Stimulated activated CD4-positive, alpha-beta T cell treated with anti-CD3 and anti-CD28 coated beads, Interleukin-15, amount 100 ng/mL, for 24 hours (primary cell): Measurements from ENCODE around the gene TNRC6C.
"Not testable (repeated sequence)": the region's sequence is repeated elsewhere in the genome, so short reads cannot be mapped to it uniquely, and the experiment has no call there.

Experiments used
- DNase-seq: peaks from one replicate; pipeline ENCODE4 v3.0.0-alpha.2; 2020

TNRC6C gene

DNA sequence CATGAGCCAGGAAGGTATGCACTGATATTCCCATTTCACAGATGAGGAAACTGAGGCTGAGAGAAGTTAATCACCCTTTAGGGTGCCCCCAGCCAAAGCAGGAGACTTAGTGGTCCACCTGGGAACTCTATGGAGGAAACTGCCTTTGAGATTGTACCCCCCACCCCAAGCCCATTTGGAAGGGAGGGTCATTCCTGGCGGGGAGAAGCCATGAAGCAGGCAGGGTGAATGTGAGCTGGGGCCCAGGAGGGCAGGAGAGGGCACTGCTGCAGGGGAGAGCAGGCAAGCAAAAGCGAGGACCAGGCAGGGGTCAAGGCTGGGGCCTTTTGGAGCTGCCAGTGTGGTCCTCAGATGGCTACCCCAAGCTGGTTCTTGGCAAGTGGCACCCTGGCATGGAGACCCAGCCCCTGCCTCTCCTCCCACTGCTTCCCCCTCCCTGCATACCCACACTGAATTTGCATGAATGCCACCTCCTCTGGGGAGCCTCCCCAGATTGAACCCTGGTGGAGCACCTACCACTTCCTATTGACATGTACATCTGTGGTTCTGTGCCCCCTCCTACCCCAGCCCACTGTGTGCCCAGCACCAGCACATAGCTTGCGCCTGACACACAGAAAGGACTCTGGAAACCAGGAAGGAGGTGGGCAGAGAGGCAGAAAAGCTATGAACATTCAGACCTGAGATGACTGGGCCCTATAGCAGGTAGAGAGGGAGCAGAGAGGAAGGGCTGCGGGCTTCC lies 171.0 kb downstream of the TNRC6C start:
- peak; percentile 44 for DNase-seq

DNA sequence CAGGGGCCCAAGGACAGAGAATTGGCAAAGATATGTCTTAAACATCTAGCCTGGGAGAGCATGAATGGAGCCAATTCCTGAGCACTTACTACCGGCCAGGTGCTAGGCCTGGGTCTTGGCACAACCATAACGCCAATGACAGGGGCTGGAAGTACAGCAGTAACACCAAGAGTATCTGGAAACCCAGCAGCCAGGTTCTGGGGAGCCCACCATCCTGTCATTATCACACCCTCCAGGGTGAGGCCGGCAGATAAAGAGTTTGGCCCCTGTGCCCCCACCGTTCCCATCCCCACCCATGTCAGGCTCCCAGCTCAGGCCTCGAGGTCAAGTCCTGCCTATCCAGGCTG lies 171.6 kb downstream of the TNRC6C start:
- no peak for DNase-seq

DNA sequence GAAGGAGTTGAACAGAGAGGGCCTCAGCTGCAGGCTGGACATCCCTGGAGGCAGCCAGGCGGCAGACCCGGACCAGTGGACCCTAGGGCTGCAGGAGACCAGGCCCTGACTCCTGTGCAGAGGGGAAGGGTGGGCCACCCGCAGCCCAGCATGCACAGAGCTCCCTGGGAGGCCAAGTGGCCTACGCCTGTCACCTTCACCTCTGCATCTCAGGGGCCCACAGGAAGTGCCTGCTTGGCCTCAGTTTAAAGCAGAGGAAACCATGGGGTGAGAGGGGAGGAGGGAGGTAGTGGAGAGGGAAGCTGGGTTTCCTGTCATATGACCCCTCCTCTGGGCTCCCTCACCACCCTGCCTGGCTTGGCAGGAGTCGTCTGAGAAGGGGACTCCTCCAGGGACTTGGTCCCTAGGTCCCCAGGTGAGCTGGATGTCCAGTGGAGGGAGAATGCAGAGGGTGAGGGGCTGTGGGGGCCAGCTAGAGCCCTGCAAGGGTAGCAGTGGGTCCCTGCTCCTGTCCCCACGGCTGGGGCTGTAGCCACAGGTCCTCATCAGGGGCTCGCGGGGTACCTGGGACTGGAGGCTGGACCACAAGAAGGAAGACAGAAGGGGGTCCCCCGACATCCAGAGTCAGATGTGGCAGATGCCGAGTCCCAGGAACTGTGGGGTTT lies 172.1 kb downstream of the TNRC6C start, which contains the start of gene TMC8:
TMC8 (plus strand) TSS at position 335 of the 665 bp plus-strand sequence. CDS start 818 bp downstream, outside the sequence.
- DNase-seq = peak; percentile 83

DNA sequence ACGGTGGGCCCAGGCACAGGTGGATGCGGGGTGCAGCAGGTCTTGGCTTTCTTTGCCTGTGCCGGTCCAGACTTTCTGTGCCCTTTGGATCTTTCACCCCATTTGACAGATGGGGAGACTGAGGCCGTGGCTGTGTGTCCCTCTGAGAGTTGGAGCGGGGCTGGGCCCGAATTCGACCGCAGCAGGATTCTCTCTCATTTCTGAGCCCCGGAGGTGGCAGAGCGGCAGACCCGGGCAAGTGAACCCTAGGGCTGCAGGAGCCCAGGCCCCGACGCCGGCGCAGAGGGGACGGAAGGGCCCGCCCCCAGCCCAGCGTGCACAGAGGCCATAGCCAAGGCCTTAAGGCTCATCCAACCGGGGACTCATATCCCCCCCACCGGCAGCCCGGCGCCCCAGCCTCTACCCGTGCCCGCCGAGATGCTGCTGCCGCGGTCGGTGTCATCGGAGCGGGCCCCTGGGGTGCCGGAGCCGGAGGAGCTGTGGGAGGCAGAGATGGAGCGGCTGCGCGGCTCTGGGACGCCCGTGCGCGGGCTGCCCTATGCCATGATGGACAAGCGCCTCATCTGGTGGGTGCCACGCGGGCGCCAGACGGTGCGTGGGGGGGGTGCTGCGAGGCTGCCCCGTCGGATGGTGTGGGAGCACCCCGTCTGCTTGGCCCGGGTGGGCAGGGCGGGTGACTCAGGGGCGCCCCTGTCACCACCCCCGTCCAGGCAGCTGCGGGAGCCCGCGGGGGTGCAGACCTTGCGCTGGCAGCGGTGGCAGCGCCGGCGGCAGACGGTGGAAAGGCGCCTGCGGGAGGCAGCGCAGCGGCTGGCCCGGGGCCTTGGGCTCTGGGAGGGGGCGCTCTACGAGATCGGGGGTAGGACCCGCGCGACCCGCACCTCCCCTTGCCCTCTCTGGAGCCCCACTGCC lies 172.9 kb downstream of the TNRC6C start:
- DNase-seq = peak; percentile 69

DNA sequence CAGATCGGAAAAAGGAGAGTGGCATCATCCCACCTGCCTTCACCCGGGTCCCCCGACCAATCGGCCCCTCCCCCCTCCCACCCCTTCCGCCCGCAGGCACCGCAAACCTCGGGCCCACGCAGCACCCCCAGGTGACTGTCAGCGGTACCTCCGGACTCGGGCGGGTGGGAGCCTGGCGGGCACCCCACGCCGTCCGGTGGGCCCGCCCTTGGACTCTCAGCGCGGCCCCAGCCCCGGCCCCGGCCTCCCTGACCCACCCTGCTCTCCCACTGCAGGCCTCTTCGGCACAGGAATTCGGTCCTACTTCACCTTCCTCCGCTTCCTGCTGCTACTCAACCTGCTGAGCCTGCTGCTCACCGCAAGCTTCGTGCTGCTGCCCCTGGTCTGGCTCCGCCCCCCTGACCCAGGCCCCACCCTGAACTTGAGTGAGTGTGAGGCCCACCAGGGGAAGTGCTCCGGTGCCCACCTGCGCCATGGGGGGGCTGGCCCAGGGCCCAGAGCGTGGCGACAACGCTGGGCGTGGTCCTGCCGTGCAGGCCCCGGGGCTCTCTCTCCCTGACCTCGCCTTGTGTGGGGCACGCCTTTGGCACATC lies 173.7 kb downstream of the TNRC6C start:
- DNase-seq = peak; percentile 81

DNA sequence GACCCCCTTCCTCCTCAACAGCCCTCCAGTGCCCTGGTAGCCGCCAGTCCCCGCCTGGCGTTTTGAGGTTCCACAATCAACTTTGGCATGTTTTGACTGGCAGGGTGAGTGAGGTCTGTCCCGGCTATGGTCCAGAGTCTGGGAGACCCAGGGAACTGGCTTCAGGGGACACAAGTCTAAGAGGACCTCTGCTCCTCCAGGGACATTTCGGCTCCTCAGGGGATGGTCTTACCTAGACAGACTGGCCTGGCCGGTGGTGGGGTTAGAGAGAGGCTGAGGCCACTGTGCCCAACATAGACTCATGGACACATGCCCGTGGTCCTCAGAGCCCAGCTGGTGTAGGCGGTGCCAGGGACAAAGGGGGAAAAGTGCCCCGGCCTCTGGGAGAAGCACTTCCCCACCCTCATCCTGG lies 174.3 kb downstream of the TNRC6C start:
- DNase-seq = no peak

DNA sequence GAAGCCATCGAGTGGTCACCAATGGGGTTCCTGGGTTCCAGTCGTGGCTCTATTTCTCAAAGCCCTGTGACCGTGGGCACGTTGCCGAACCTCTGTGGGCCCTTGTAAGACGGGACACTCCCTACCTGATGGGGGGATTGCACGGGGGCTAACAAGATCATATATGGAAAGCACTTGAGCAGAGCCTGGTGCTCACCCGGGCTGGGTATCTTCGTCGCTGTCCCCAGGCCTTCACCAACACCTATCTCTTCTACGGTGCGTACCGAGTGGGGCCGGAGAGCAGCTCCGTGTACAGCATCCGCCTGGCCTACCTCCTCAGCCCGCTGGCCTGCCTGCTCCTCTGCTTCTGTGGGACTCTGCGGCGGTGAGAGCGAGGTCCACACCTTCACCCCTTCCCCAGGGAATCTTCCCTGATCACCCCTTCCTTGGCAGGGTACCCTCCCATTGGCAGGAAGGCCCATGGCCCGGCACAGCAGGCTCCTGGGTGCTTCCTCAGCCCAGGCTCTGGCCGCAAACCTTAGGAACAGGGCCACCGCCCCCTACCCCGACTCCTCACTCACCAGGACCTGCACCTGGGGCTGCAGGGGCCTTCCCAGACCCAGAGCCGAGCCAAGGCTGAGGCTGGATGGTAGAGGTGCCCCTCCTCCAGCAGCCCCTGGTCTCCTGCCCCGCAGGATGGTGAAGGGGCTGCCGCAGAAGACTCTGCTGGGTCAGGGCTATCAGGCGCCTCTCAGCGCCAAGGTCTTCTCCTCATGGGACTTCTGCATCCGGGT lies 174.9 kb downstream of the TNRC6C start:
- DNase-seq = peak; percentile 36

DNA sequence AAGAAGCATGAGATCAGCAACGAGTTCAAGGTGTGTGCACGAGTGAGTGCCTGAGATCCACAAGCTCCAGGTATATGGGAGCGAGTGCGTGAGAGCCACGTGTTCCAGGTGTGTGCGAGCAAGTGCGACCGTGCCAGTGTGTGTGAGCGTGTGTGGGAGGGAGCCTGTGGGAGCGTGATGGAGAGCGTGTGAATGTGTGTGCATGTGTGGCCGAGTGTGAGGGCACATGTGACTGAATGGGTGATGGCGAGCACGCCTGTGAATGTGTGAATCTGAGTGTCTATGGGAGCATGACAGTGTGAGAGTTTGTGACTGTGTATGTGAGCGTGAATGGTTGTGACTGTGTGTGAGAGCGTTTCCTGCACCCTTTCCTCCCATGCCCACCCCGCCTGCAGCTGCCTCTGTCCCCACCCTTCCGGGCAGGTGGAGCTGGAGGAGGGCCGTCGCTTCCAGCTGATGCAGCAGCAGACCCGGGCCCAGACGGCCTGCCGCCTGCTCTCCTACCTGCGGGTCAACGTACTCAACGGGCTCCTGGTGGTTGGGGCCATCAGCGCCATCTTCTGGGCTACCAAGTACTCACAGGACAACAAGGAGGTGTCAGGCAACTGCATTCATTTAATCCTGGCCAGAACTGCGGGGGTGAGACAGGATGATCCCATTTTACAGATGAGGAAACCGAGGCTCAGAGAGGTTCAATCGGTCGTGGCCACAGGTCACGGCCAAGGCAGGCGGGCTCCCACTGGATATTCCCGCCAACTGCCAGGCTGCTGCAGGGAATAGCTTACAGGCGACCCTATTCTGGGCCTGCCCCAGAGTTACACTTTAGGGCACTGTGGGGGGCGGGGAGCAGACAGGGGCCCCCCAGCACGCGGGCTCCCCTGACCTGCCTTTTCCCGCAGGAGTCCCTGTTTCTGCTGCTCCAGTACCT lies 175.7 kb downstream of the TNRC6C start:
- DNase-seq = peak; percentile 83

DNA sequence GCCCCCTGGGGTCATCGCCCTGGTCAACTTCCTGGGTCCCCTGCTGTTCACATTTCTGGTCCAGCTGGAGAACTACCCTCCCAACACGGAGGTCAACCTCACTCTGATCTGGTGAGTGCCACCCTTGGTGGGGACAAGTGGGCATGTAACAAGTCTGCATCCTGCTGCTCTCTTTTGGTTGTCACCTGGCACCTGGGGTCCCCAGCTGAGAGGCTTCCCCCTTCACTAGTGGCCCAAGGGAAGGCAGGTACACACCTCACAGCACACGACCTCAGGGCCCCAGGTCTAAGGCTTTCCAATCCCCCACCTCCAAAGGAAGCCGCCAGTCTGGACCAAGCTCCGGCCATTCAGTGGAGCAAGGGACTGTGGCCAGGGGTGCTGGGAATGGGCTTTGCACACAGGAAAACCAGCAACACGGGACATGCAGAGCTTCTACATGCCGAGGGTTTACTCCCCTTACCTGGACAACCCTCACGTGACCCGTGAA lies 176.4 kb downstream of the TNRC6C start:
- no peak for DNase-seq

DNA sequence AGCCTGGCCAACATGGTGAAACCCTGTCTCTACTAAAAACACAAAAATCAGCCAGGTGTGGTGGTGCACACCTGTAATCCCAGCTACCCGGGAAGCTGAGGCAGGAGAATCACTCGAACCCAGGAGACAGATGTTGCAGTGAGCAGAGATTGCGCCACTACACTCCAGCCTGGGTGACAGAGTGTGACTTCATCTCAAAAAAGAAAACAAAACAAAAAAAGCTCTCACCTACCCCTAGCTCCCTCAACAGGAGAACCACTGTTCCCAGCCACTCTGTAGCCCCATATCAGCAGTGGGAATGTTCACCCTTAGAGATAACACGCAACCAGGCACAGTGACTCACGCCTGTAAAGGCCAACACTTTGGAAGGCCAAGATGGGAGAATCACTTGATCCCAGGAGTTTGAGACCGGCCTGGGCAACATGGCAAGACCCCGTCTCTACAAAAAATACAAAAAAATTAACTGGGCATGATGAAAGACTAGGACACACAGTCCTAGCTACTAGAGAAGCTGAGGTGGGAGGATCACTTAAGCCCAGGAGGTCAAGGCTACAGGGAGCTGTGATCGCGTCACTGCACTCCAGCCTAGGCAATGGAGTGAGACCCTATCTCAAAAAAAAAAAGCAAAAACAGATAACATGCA lies 177.5 kb downstream of the TNRC6C start:
- no peak for DNase-seq

DNA sequence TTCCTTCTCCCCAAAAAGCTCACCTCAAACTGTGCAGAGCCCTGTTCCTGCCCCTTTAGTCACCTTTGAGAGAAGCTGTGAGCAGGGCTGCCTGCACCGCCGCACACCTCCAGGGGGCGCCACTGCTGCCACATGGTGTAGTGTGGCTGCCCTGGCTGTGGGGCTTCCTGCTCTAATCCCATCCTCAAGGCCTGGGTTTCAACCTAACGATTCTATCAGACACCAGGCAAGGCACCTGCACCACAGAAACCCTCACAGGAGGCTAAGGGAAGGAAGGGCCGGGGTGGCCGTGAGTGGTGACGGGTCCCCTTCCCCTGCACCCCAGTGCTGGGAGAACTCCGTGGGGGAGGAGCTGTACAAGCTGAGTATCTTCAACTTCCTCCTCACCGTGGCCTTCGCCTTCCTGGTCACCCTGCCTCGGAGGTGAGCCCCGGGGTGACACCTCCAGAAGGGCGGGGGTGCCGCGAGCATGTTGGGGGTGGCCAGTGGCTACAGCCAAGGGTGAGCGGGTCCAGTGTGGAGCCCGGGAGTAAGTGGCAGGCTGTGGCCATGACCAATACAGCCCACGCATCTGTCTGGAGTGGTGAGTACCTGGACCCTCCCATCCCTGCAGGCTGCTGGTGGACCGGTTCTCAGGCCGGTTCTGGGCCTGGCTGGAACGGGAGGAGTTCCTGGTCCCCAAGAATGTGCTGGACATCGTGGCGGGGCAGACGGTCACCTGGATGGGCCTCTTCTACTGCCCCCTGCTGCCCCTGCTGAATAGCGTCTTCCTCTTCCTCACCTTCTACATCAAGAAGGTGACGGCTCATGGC lies 179.1 kb downstream of the TNRC6C start:
- peak; percentile 71 for DNase-seq

DNA sequence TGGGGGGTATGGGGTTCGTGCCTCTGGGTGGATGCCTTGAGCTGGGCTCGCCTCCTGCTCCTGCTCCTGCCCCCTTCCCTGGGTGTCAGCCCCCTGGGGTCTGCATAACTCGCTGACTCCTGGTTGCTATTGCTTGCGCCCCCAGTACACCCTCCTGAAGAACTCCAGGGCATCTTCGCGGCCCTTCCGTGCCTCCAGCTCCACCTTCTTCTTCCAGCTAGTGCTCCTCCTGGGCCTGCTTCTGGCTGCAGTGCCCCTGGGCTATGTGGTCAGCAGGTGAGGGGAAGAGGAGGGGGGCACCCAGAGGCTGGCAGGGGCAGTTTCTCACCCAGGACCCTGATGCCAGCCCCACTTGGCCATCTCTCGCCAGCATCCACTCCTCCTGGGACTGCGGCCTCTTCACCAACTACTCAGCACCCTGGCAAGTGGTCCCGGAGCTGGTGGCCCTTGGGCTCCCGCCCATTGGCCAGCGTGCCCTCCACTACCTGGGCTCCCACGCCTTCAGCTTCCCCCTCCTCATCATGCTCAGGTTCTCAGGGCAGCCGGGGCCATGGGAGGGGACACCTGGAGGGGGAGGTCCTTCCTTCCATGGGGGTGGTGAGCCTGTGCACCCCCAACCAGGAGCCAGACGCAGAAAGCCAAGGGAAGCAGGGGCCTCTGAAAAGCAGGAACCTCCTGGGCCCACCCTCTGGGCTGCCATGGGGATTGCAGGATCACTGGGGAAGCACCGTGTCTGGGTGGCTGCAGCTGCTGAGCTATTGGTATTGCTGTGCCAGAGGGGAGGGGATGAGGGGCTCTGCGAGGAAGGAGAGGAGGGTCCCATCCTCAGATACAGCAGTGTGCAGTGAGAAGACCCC lies 179.9 kb downstream of the TNRC6C start:
- DNase-seq = peak; percentile 27

DNA sequence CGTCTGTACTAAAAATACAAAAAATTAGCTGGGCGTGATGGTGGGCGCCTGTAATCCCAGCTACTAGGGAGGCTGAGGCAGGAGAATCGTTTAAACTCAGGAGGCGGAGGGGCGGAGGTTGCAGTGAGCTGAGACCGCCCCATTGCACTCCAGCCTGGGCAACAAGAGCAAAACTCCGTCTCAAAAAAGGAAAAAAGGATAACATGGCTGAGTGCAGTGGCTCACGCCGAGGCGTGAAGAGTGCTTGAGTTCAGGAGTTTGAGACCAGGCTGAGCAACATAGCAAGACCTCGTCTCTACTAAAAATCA lies 181.3 kb downstream of the TNRC6C start:
- not testable (repeated sequence) for DNase-seq

DNA sequence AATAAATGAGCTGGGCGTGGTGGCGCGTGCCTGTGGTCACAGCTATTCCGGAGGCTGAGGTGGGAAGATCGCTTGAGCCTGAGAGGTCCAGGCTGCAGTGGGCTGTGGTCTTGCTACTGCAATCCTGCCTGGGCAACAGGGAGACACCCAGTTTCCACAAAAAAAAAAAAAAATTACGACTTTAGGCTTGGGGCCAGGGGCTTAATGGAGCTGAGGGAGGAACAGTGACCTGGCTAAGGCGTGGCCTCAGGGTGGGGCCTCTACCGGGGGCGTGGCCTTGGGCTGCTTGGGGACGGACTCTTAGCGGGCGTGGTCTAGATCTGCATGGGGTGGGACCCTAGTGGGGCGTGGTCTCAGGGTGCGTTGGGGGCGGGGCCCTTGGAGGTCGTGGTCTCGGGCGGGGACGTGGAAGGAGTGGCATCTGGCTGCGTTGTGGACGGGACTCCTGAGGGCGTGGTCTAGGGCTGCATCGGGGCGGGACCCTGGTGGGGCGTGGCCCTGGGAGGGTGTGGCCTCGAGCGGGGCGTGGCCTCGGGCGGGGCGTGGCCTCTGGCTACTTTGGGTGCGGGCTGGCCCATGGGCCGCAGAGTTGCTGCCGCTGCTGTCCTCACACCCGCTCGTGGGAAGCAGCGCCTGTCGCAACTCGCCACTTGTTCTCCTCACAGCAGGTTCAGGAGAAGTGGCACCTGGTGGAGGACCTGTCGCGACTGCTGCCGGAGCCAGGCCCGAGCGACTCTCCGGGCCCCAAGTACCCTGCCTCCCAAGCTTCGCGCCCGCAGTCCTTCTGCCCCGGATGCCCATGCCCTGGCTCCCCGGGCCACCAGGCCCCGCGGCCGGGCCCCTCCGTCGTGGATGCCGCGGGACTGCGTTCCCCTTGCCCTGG lies 181.9 kb downstream of the TNRC6C start:
- peak; percentile 98 for DNase-seq

DNA sequence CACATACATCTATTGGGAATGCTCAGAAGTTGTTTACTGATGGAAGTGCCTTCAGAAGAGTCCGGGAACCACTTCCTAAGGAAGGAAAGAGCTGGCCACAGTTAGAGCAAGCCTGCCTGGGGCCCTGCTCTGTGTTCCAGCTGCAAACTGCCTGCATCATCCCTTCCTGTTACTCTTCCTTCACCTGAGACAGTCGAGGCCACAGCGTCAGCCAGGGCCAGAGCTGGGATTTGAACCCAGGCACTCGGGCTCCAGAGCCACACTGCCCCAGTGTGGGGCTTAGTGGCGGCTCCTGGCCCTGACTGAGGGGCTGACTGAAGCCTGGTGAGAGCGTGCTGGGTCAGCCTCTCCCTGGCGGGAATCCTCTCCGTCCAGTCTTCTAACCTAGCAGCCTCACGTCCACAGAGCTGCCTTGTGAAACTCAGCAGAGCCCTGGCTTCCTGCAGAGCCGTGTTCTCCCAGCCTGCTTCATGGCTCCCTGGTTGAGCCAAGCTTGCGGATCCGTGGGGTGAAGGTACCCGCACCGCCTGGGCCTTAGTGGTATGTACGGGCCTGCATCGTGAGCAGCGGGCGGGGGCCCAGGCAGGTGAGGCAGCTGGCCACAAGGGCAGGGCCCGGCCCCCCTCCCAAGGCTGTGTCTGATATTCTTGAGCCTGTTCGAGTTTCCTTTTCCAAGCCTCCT lies 183.1 kb downstream of the TNRC6C start:
- DNase-seq = no peak

DNA sequence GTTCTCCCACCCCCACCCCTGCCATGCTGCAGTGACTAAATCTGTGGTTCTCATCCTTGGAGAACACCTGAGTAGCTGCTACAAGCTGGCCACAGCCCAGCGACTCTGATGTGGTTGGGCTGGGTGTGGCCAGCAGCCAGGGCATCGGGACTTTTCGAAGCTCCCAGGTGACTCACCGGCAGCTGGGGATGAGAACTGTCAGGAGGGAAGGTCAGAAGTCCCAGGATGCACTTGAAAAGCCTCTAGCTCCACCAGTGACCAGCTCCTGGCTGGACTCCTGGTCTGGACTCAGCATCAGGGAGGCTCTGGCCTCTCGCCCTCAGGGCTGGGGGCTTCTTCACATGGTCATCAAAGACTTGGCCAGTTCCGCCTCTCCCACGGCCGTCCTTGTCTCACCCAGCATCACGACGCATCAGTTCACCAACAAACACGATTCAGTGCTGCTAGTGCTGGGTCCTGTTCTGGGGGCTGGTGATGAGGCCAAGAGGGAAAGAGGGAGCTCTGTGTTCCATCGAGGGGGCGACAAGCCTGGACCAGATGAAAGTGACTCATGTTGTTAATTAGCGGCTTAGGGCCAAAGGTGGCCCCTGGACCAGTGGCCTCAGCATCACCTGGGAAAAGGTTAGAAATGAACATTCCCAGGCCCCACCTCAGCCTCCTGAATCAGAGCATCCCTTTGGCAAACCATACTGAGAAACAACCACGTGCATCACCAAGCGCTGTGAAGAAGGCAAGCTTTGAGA lies 183.8 kb downstream of the TNRC6C start:
- DNase-seq = peak; percentile 31
